BJ (cell line): ENCODE results near the gene GULP1. TPM values are rescaled to one million over a fixed set of nuclear protein-coding genes. Genes with fewer than 3 reads are reported as not detected.

ENCODE experiments used
- CTCF ChIA-PET: fragments of 350-600 bp; formaldehyde crosslinking; extraction: SDS; loops from one replicate; lab custom pipeline; 2021; ENCODE audit warnings: antibody characterized with exemption, inconsistent platforms; lab: Yijun Ruan, JAX
- POLR2A ChIA-PET: fragments of 300-600 bp; sonication (Branson Sonifier 250); formaldehyde crosslinking; extraction: SDS; loops from one replicate; lab custom pipeline; 2021; ENCODE audit warnings: antibody characterized with exemption; lab: Charles Lee
- DNase-seq: peaks from one replicate; pipeline ENCODE4 v3.0.0-alpha.2; 2011; ENCODE audit warnings: low read depth
- H3K27me3 ChIP-seq: 2 replicates; pipeline ENCODE4 v1.6.0; 2011; ENCODE audit warnings: low read length; ENCODE audit not compliant: control insufficient read depth, insufficient read depth
- H3K36me3 ChIP-seq: 2 replicates; pipeline ENCODE4 v1.5.1; 2011; ENCODE audit warnings: low read length; ENCODE audit not compliant: control insufficient read depth, insufficient read depth
- H3K4me3 ChIP-seq: 2 replicates; pipeline ENCODE4 v1.5.1; 2011; ENCODE audit warnings: low read depth, mild to moderate bottlenecking, control low read depth, low read length
- CTCF ChIP-seq: IDR thresholded peaks from 2 replicates; pipeline ENCODE4 v1.5.1; 2011; ENCODE audit warnings: low read depth, mild to moderate bottlenecking, control low read depth, inconsistent platforms, low read length, moderate library complexity; ENCODE audit not compliant: insufficient read depth
- polyA plus RNA-seq: library from polyadenylated mRNA; depleted of rRNA; stranded (reverse); fragments of >200 nt; gene quantifications from 2 replicates; pipeline ENCODE4 v1.2.3, GENCODE V29; 2011

The GULP1 gene
- polyA plus RNA-seq, 1 experiment: 31.0 TPM

- no peaks in the 10 kb centered on the region for H3K27me3 ChIP-seq
- no peak for DNase-seq
- POLR2A ChIA-PET: no interaction called here
- no peak for TF ChIP-seq CTCF
- H3K36me3 ChIP-seq: no peaks in the 10 kb centered on the region
- CTCF ChIA-PET: no interaction called here
- no peak overlapping the region for H3K4me3 ChIP-seq
Measured at GRCh38 chr2:188403676-188404075, 112.0 kb downstream of the GULP1 start.

GRCh38 chr2:188404341-188405004, 112.8 kb downstream of the GULP1 start:
- no peak for DNase-seq
- Histone ChIP-seq H3K27me3 (no peaks in the 10 kb centered on the region), H3K36me3 (no peaks in the 10 kb centered on the region), H3K4me3 (no peak overlapping the region)
- ChIA-PET CTCF (no interaction called here), POLR2A (no interaction called here)
- no peak for TF ChIP-seq CTCF

GRCh38 chr2:188406414-188406813, 114.7 kb downstream of the GULP1 start:
- CTCF ChIA-PET: interaction anchor here (1.2 kb wide), 1 partner anchor 91 kb away, joined by 3 read pairs; no protein-coding TSS in a partner anchor
- Histone ChIP-seq H3K4me3 (no peak overlapping the region), H3K36me3 (no peaks in the 10 kb centered on the region), H3K27me3 (no peaks in the 10 kb centered on the region)
- no peak for DNase-seq
- no peak for TF ChIP-seq CTCF
- POLR2A ChIA-PET: no interaction called here

GRCh38 chr2:188410504-188411235, 119.0 kb downstream of the GULP1 start:
- no peak for DNase-seq
- H3K27me3 ChIP-seq: no peaks in the 10 kb centered on the region
- POLR2A ChIA-PET: no interaction called here
- no peak for TF ChIP-seq CTCF
- H3K36me3 ChIP-seq: no peaks in the 10 kb centered on the region
- CTCF ChIA-PET: interaction anchor here (0.6 kb wide), 1 partner anchor 29 kb away, joined by 3 read pairs; no protein-coding TSS in a partner anchor
- H3K4me3 ChIP-seq: no peak overlapping the region

- DNase-seq: no peak
- no peaks in the 10 kb centered on the region for H3K36me3 ChIP-seq
- POLR2A ChIA-PET: no interaction called here
- CTCF ChIA-PET: no interaction called here
- no peaks in the 10 kb centered on the region for H3K27me3 ChIP-seq
- TF ChIP-seq CTCF: no peak
- no peak overlapping the region for H3K4me3 ChIP-seq
Measured at GRCh38 chr2:188412190-188412589, 120.5 kb downstream of the GULP1 start.
